Measurements from ENCODE around the gene FITM1. TPM values are rescaled to one million over a fixed set of nuclear protein-coding genes. Genes with fewer than 3 reads are reported as not detected.

The FITM1 gene, protein sequence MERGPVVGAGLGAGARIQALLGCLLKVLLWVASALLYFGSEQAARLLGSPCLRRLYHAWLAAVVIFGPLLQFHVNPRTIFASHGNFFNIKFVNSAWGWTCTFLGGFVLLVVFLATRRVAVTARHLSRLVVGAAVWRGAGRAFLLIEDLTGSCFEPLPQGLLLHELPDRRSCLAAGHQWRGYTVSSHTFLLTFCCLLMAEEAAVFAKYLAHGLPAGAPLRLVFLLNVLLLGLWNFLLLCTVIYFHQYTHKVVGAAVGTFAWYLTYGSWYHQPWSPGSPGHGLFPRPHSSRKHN
- 112 TPM for total RNA-seq
- long read RNA-seq, transcript FITM1-201 (2 exons, 1,194 nt) = major isoform, 122 of 127 reads
- long read RNA-seq, transcript FITM1-202 (1 exons, 800 nt) = minor isoform, 5 of 127 reads
- long read RNA-seq, partial matches to known transcripts = 0 of 127 reads
- long read RNA-seq, other reads (novel, unspliced or antisense) = 0 of 127 reads

DNA sequence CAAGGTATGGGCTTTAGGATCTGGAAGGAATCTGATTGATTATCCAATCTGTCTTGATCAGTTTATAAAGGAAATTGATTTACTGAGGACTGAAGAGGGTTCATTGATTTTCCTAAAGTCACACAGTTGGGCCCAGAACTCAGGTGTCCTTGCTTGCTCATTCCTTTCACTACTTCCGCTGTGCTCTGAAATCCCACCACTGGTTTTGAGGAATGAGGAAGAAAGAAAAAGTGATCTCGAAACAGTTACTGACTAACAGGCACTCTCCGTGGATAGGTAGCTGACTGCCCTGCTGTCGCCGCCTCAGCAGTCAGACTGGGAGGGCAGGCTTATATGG lies at the start of gene FITM1:
FITM1 (plus strand) TSS at position 280 of the 337 bp plus-strand sequence. CDS start 905 bp downstream, outside the sequence.
- DNase-seq (ENCODE audit: low spot score) = no peak
- intact Hi-C loops (cut with DNase I) = no loop called here

DNA sequence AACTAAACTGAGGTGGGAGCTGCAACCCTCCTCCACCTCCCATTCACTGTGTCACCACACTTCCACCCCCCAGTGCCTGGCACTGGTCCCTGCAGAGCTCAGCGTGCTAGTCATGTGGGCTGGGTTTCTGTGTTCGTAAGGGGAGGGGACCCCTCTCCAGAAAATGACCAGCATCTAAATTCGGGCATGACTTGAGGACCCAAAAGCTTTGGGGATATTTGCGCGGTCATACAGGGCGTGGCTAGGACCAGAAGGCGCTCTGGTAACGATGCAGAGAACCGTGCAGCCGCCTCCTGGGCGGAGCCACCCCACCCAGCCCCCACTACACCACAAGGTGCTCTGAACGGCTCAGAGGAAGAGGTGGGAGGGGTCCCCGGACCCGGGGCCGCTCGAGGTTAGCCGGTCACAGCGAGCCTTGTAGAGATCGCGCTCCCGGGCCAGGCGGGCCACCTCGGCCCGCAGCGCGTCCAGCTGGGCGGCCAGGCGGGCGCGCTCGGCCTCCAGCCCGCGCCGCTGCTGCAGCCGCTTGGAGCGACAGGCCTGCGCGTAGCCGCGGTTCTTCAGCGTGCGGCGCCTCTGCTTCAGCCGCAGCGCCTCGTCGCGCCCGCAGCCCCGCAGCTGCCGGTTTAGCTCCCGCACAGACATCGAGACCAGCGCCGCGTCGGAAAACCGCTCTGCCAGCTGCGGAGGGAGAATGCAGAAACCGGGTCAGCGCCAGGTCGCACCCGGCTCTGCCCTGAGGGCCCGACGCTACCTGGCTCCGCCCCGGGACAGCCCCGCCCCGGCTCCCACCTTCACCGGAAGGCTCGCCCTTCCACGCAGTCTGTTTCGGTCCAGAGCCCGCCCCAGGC lies 49.3 kb upstream of the FITM1 start:
- no peak for DNase-seq (ENCODE audit: low spot score)
- intact Hi-C loops (cut with DNase I) = no loop called here

DNA sequence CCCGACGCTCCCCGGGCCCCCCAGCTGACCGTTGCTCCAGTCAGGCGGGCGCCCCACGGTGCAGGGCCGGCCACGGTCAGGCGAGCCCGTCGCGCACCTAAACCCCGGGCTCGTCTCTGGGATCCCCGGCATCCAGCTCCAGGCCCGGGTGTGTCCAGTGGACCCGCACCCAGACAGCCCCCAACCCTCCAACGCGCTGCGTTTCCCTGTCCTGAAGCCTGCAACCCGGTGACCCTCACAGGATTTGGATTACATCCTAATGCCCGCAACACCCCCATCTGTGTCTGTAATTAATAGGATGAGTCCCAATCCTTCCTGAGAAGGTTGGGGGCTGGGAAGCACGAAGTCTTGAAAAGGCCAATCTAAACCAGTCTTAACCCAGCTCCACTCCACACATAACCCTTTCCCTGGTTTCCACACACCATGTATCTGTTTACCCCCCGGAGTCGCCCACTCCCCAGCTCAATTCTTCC lies 48.7 kb upstream of the FITM1 start:
- intact Hi-C loops (cut with DNase I) = no loop called here
- no peak for DNase-seq (ENCODE audit: low spot score)

DNA sequence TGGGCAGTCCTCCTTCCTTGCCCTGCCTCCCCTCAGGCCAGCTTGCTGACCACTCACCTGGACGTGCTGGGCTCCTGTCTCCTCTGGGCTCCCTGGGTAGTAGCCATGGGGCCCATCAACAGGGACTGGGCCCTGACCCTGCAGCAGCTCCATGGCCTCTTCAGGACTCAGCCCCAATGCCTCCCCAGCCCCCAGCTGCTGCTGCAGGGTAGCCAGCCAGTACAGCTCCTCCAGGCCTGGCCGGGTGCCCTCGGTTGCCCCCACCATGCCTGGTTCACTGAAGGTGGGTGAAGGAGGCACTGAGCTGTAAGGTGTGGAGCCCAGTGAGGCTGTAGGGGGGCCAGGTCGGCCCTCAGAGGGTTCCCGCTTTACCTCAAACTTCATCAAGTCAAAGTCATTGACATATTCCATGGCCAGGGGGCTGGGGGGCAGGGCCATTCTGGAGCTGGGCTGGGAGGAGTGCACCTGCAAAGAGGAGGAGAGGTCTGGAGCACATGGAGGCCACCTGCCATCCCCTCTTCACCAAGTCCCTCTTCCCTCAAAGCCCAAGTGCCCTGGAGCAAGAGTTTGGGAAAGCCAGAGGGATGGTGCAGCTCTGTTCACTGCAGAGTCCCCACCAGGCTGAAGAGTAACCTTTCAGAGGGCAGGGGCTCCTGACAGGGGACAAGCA lies 47.9 kb upstream of the FITM1 start:
- DNase-seq (ENCODE audit: low spot score) = no peak
- intact Hi-C loops (cut with DNase I) = no loop called here

DNA sequence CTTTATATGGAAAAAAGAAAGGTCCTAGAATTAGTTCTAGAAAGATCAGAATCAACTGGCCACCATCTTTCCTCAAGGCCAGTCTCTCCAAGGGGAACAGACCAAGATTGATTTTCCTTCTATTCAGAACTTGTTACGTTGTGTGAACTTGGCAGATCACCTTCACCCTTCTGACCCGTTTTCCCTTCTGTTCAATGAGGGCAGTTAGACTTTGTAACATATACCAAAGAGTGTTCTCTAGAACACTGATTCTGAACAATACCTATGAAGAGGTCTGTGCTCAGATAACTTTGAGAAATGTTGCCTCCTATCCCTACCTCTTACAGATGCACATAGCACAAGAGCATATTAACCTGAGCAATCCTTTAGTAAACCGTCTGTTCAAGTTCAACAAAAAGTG lies 47.0 kb upstream of the FITM1 start:
- intact Hi-C loops (cut with DNase I) = no loop called here
- no peak for DNase-seq (ENCODE audit: low spot score)

DNA sequence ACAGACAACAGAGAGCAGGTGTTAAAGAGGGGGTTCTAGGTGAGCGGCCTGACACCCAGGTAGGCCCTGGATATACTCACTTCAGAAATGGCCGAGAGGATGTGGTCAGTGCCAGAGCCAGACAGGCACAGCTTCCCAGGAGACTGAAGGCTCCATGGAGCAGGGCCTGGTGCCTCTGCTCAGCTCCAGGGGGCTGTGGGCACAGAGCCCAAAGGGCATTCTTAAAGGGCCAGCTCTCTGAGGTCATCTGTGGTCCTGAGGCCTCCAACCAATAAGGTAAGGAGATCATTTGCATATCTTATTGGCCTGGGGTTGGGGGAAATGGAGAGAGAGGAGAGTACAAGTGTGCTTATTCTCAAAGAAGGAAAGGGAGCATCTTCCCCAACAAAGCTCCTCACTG lies 46.0 kb upstream of the FITM1 start:
- no peak for DNase-seq (ENCODE audit: low spot score)

DNA sequence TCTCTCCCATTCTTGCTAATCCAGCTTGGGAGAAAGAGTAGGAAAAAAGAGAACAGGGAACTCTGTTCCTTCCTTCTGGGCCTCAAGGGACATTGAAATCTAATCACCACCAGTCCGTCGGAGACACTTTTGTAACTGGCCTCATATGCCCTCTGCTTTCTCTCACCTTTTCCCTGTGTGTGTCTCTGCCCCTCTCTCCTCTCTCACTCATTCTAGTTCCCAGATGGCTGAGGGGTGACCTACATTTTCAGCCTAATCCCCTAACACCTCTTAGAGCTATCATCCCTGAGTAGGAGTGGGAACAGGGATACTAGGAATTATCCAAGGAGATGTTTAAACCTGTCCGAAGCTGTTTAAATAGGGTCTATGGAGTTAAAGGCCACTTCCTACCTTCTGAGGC lies 45.2 kb upstream of the FITM1 start:
- intact Hi-C loops (cut with DNase I) = no loop called here
- no peak for DNase-seq (ENCODE audit: low spot score)

More for the DNA sequence above, 46.0 kb upstream of the FITM1 start:
- intact Hi-C loops (cut with DNase I) = no loop called here

DNA sequence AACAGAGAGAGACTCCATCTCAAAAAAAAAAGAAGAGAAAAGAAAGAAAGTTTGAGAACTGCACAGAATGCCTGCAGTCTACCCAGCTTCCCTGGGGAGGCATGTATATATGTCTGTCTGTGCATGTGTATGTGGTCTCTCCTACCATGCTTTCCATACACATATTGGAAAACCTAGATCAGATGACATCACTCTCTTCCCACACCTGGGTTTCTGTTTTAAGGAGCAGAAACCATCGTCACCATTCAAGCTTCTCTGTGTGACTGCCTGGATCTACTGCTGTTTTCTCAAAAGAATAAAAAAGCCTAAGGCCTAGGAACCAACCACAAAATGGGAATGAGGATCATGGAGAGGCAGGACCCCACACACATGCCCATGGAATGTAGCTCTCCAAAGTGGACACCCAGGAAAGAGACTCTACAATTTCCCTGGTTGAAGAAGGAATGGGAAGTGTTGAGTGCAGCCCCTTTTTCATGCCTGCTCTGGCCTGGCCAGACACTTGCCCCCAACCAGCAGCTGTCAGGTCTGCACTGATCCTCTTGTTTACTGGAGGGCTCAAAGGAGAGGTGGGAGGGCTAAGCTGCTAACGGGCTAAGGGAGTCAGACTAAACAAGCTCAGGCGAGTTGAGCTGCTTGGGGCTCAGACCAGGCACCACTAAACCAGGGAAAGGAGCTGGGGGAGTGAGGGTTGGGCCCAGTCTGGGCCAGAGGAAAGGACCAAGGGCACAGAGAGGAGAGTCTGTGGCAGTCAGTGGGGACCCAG lies 44.1 kb upstream of the FITM1 start:
- no peak for DNase-seq (ENCODE audit: low spot score)
- intact Hi-C loops (cut with DNase I) = no loop called here

DNA sequence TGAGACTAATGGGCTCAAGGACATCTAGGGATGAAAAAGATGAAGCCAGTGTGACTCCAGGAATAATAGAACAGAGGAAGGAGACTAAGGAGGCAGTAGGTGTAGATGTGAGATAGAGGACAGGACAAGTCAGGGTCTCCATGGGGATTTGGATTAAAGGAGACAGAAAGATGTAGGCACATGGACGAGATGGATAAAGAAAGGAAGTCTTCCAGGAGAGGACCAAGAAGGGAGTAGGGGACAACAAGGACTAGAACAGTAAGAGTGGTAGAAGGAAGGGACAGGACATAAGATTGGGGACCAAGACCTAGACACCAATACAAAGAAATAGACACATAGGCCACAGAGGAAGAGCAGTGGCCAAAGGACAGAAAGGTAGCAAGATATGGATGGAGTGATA lies 43.5 kb upstream of the FITM1 start:
- intact Hi-C loops (cut with DNase I) = no loop called here

DNA sequence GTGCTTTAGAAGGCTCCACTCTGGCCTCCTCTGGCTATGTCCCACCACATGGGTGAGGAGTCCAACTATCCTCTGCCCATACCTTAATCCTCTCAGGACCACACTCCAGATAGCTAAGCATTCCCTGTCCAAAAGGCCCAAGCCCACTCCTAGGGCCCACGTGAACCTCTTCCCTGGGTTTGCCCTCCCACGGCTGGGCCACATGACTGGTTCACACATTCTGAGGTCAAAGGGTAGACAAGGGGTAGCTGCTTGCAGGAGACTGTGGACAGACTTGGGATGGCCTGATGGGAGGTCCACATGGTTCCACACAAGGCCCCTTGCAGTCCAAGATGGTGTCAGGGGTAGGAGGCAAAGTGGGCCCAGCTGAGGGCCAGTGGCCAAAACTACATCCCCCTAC lies 42.4 kb upstream of the FITM1 start:
- intact Hi-C loops (cut with DNase I) = no loop called here
- DNase-seq (ENCODE audit: low spot score) = no peak

More for the DNA sequence above, 43.5 kb upstream of the FITM1 start:
- no peak for DNase-seq (ENCODE audit: low spot score)

DNA sequence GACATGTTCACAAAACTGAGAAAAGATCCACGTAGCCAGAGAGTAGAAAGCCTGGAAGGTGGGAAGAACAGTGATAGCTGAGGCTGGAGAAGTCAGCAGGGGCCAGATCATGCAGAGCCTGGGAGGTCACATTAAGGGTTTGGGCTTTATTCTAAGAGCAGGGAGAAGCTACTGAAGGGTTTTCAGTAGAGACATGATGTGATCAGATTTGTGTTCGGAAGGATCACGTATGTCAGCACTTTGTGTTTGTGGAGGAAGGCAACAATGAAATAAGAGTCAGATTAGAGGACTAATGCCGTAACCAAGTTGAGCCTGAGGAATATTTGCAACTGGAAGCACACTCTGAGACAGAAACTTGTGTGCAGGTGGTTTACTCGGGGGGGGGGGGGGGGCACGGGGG lies 40.6 kb upstream of the FITM1 start:
- no peak for DNase-seq (ENCODE audit: low spot score)
- intact Hi-C loops (cut with DNase I) = loop anchor here (1.0 to 10.0 kb wide), 3 partner anchors 32 to 105 kb away; partner anchors contain the start of gene DHRS4L2

DNA sequence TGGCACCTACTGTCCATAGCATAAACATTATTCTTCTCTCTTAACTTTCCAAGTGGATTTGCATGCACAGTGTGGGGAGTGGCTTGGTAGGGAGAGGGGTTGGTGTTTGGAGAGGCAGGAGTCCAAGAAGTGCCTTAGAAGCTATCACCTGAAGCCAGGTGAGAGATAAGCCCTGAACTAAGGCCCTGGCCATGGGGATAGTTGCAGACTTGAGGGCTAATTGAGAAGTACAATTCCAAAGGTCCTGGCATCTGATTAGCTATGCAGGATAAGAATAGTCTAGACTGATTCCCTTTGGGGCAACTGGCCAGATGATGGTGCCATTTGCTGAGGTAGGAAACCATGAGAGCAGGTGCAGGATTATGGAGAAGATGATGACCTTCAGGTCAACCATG lies 38.4 kb upstream of the FITM1 start:
- DNase-seq (ENCODE audit: low spot score) = no peak
- intact Hi-C loops (cut with DNase I) = loop anchor here (5.0 to 10.0 kb wide), 2 partner anchors 80 to 107 kb away; partner anchors contain the start of gene DHRS4L2

DNA sequence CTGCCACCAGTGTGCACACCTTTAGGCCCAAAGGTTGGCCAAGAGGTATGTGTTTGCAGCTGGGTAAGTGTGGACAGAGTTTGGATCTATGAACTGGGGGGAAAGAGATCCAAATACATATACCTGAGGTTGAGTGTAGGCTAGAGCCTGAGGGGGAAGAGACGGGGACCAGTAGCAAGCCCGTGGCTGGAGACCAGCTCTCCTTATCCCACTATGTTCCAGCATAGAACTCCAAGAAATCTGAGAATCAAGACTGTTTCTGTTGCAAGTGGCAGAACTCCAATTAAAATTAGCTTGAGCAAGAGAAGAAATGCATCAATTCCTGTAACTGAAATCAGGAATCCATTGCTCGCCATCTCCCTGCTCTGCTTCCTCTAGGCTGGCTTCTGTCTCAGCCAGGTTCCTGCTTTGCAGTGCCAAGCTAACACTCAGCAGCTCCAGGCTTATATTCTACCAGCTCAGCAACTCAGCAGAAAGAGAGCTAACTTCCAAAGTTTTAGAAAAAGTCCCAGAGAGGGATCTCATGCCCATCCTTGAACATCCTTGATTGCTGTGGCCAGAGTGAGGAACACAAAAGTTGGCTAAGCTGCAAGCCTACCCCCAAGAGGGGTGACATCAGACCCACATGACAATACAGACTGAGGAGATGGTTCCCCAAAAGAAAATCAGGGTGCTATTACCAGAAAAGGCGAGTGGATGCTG lies 37.8 kb upstream of the FITM1 start:
- intact Hi-C loops (cut with DNase I) = loop anchor here (5.0 to 10.0 kb wide), 2 partner anchors 80 to 108 kb away; partner anchors contain the start of gene DHRS4L2
- DNase-seq (ENCODE audit: low spot score) = no peak

DNA sequence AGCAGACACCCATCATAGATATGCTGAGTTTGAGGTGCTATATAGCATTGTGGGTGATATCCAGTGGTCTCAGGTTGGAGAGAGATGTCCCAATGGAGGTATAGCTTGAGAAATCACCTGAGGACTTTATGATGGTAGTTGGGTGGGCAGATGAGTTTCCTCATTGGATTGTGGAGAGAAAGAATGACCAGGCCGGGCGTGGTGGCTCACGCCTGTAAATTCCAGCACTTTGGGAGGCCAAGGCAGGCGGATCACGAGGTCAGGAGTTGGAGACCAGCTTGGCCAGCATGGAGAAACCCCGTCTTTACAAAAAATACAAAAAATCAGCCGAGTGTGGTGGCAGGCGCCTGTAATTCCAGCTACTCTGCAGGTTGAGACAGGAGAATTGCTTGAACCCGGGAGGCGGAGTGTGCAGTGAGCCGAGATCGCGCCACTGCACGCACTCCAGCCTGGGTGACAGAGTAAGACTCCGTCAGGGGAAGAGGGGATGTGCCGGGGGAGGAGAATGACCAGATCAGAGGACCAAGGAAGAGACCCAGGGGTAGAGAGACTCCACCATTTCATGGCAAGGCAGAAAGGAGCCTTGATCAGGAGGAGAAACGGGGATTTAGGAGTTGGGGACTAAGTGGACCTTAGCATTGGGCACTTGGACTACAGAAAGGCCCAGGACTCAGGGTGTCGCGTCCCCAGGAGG lies 37.1 kb upstream of the FITM1 start:
- no peak for DNase-seq (ENCODE audit: low spot score)
- intact Hi-C loops (cut with DNase I) = loop anchor here (5.0 to 10.0 kb wide), 2 partner anchors 81 to 109 kb away; partner anchors contain the start of gene DHRS4L2

DNA sequence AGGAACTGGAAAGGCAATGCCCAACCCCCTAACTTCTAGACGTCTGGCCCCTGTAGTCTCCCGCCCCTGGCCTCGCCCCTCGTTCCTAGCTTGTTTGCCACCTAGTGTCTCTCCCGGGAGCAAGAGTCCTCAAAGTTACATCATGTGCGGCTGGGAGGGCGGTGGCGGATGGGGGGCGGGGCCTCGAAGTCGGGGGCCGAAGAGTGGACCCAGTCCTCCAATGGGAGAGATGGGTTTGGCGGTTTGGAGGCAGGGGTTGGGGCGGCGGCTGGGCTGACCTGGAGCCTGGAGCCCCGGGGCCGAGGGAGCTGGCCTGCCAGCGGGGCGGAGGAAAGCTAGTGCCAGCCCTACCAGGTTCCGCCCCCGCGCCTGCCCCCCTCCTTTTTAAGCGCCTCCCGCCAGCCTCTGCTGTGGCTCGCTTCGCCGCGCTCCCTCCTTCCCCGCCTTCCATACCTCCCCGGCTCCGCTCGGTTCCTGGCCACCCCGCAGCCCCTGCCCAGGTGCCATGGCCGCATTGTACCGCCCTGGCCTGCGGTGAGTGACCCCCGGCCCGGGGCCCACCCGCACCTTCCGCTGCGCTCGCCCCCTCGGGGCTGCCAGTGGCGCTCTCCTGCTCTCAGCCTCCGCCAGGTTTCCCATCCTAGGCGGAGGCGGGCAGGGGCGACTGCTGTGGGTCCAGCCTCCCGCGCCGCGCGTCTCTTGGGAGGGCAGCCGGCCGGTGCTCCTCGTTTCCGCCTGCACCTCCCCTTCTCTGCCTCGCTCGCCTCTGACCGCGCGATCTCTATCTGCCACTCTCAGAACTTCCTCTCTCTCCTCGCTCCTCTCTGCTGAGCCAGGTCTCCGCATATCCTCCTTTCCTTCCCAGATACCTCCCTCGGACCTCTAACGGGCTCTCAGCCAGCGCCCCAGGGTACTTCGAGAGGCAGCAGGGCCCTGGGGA lies 36.3 kb upstream of the FITM1 start, which contains the start of gene PCK2:
PCK2 (plus strand) TSS at position 411 of the 940 bp plus-strand sequence; CDS start at position 506, 95 bp downstream.
- intact Hi-C loops (cut with DNase I) = loop anchor here (5.0 to 10.0 kb wide), 2 partner anchors 82 to 109 kb away; partner anchors contain the start of gene DHRS4L2
- DNase-seq (ENCODE audit: low spot score) = peak; percentile 91

DNA sequence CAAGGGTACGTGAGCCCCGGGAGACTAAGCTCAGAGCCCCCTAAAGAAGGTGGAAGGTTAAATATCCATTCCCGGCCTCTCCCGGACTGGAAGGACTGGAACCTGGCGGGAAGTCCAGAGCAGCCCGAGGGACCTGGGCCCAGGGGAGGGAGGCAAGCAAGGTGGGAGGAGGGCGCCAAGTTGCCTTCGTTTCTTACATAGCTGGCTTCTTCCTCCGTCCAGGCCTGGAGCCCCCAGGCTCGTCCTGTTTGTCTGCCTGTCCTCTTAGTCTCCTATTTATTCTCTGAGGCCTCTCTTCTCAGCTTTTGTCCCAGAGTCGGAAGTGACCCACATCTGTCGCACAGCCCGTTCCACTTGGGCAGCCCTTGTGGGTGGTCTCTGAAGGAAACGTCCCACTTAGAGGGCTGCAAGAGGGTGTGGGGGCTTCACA lies 35.6 kb upstream of the FITM1 start:
- no peak for DNase-seq (ENCODE audit: low spot score)
- intact Hi-C loops (cut with DNase I) = loop anchor here (5.0 to 10.0 kb wide), 2 partner anchors 83 to 110 kb away; partner anchors contain the start of gene DHRS4L2

All from cardiac septum (tissue), 1 donor.